Measurements from ENCODE around the gene CA10. TPM values are rescaled to one million over a fixed set of nuclear protein-coding genes. Genes with fewer than 3 reads are reported as not detected.

Gene CA10
- total and polyA plus RNA-seq, 2 donors (not counting 3 experiments of a cell fraction or from before 2014, with no cell fraction given), result not detected

GRCh38 chr17:51612692-51613091 lies 545.8 kb downstream of the CA10 start:
- Histone ChIP-seq H3K9ac (replicated peaks; ENCODE audit: extremely low read depth, insufficient read depth, low read length) (no peak overlapping the region), H3K27ac (ENCODE audit: insufficient read depth, low read depth, low read length) (no peak overlapping the region), H3K27me3 (ENCODE audit: control insufficient read depth in 2 of 2, insufficient read depth in 2 of 2, low read length in 2 of 2) (no peaks in the 10 kb centered on the region), H3K4me3 (replicated peaks in 1 of 3; ENCODE audit: insufficient read depth in 1 of 3, low read depth in 1 of 3, low read length in 3 of 3) (no peak overlapping the region), H4K20me1 (replicated peaks; ENCODE audit: control insufficient read depth, extremely low read depth, insufficient read depth, low read length) (no peaks in the 10 kb centered on the region), H3K4me1 (ENCODE audit: control insufficient read depth, extremely low read depth, insufficient read depth, low read length) (no peaks in the 10 kb centered on the region), H2AFZ (ENCODE audit: low read depth, low read length) (no peak overlapping the region), H3K79me2 (ENCODE audit: control insufficient read depth, insufficient read depth, low read length) (no peaks in the 10 kb centered on the region), H3K4me2 (ENCODE audit: insufficient read depth, low read length) (no peak overlapping the region), H3K9me1 (replicated peaks; ENCODE audit: control insufficient read depth, extremely low read depth, insufficient read depth, low read length) (no peaks in the 10 kb centered on the region), H3K36me3 (ENCODE audit: control insufficient read depth in 2 of 2, extremely low read depth in 1 of 2, insufficient read depth in 2 of 2, low read length in 2 of 2) (no peaks in the 10 kb centered on the region), H3K9me3 (replicated peaks; ENCODE audit: control insufficient read depth, insufficient read depth, low read length) (no peaks in the 10 kb centered on the region)
- FAIRE-seq (no peak), DNase-seq (ENCODE audit: low read depth, low spot score) (no peak)
- no TSS peak for BruUV-seq (replicated peaks)
- CTCF ChIA-PET, result no interaction called here
- intact Hi-C loops (cut with micrococcal nuclease), result no loop called here
- TF ChIP-seq FOS (IDR thresholded peaks at IDR 0.05; ENCODE audit: borderline replicate concordance, insufficient read depth, low read length), result no peak
- TF ChIP-seq CTCF (IDR thresholded peaks at IDR 0.05; ENCODE audit: extremely low read depth in 1 of 2, insufficient read depth in 1 of 2, low read depth in 1 of 2, low read length in 2 of 2), result no peak
- TF ChIP-seq EZH2 (IDR thresholded peaks at IDR 0.05; ENCODE audit: borderline replicate concordance, low read depth, low read length, severe bottlenecking), result no peak
- no peak for TF ChIP-seq POLR2AphosphoS5 (IDR thresholded peaks at IDR 0.05; ENCODE audit: insufficient read depth, low read depth, low read length)
- no peak for TF ChIP-seq POLR2A (IDR thresholded peaks at IDR 0.05; ENCODE audit: low read depth, low read length)
- no peak for TF ChIP-seq MAX (IDR thresholded peaks at IDR 0.05; ENCODE audit: insufficient read depth, insufficient read length)
- no peak for TF ChIP-seq JUN (IDR thresholded peaks at IDR 0.05; ENCODE audit: borderline replicate concordance, insufficient read depth, insufficient read length, low read depth)
- TF ChIP-seq GATA2 (IDR thresholded peaks at IDR 0.05; ENCODE audit: insufficient read depth, insufficient read length, low read depth, low read length), result no peak
- TF ChIP-seq MYC (IDR thresholded peaks at IDR 0.05; ENCODE audit: low read depth, low read length), result no peak
- dilution Hi-C loops (cut with MboI; ENCODE audit: extremely low pct_ligation_motif_present, low sequenced_read_pairs), result no loop called here
- POLR2A ChIA-PET, result no interaction called here
